ENCODE data around the gene PM20D2.

DNA sequence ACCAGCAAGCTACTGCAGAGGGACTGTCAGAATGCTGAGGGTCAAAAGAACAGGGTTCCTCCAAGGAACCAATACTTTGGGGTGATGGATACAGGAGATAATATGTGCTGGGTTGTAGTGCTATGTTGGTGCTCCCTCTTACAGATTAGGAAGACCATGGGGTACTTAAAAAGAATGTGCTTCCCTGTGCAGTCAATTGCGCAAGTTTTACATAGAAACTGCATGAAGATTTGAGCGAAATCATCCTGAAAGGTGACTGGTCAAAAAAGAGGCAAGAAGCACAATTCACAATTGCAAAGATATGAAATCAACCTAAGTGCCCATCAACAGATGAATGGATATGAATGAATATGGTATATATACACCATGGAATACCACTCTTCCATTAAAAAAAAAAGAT is 37.4 kb downstream of the PM20D2 start:
- no peak for TF ChIP-seq POLR2A (IDR thresholded peaks at IDR 0.05)
- TF ChIP-seq, protein P1, sequence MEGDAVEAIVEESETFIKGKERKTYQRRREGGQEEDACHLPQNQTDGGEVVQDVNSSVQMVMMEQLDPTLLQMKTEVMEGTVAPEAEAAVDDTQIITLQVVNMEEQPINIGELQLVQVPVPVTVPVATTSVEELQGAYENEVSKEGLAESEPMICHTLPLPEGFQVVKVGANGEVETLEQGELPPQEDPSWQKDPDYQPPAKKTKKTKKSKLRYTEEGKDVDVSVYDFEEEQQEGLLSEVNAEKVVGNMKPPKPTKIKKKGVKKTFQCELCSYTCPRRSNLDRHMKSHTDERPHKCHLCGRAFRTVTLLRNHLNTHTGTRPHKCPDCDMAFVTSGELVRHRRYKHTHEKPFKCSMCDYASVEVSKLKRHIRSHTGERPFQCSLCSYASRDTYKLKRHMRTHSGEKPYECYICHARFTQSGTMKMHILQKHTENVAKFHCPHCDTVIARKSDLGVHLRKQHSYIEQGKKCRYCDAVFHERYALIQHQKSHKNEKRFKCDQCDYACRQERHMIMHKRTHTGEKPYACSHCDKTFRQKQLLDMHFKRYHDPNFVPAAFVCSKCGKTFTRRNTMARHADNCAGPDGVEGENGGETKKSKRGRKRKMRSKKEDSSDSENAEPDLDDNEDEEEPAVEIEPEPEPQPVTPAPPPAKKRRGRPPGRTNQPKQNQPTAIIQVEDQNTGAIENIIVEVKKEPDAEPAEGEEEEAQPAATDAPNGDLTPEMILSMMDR (IDR thresholded peaks at IDR 0.05): no peak
- TF ChIP-seq POLR2AphosphoS5 (IDR thresholded peaks at IDR 0.05): no peak
